Measurements from ENCODE around the gene NPC1L1.

GRCh38 chr7:44521347-44522095, 19.6 kb downstream of the NPC1L1 start:
- TF ChIP-seq EZH2 (IDR thresholded peaks at IDR 0.05; ENCODE audit: borderline replicate concordance, low read length), result no peak
- TF ChIP-seq CTCF (conservative IDR thresholded peaks at IDR 0.05 in 1 of 2, IDR thresholded peaks at IDR 0.05 in 1 of 2; ENCODE audit: extremely low read depth in 1 of 2, insufficient read depth in 1 of 2, low read depth in 1 of 2, low read length in 2 of 2), result no peak
